HCT116 (cell line): Measurements from ENCODE around the gene FAM136A. TPM values are rescaled to one million over a fixed set of nuclear protein-coding genes. Genes with fewer than 3 reads are reported as not detected.

Experiments
- ATAC-seq: fragments of 200-7000 bp; cut with Tn5 transposase; 2 replicates; pipeline ENCODE4 v1.9.1; 2020; ENCODE audit warnings: mild to moderate bottlenecking, moderate library complexity
- BruUV-seq: library from RNA; stranded (reverse); fragments of 400-500 nt; replicated peaks from 2 replicates; lab custom pipeline; 2021; lab: Mats Ljungman, UMichigan
- CTCF ChIA-PET: fragments of 300-600 bp; sonication (Branson Sonifier 250); formaldehyde crosslinking; loops from one replicate; lab custom pipeline; 2021; ENCODE audit warnings: antibody characterized with exemption; lab: Charles Lee
- POLR2A ChIA-PET: fragments of 300-600, 350-600 bp; sonication (Branson Sonifier 250); formaldehyde crosslinking; loops from one replicate; lab custom pipeline; 2021; ENCODE audit warnings: antibody characterized with exemption; lab: Charles Lee
- RAD21 ChIA-PET, 2 experiments: fragments of 300-600 bp; sonication (Branson Sonifier 250); formaldehyde crosslinking; loops; one replicate each; lab custom pipeline; 2023; ENCODE audit warnings: low total read pairs in 2 of 2; ENCODE audit not compliant: uncharacterized antibody in 2 of 2, unreplicated experiment in 2 of 2, low non-redundant PET in 1 of 2; lab: Charles Lee
- DNase-seq: peaks from one replicate; pipeline ENCODE4 v3.0.0-alpha.2; 2010; ENCODE audit warnings: low read depth, low spot score
- H2AFZ ChIP-seq: fragments of 200-600 bp; shearing (Covaris generic), sonication (generic); 2 replicates; pipeline ENCODE4 v1.6.1; 2017; ENCODE audit warnings: low read depth, mixed run types, mixed read lengths, antibody characterized with exemption, low read length; ENCODE audit not compliant: poor library complexity, severe bottlenecking
- H3K27ac ChIP-seq: 2 replicates; pipeline ENCODE4 v1.5.1; 2012; ENCODE audit warnings: low read depth, low read length
- H3K27me3 ChIP-seq: fragments of 200-600 bp; sonication (generic); 2 replicates; pipeline ENCODE4 v1.6.1; 2016; ENCODE audit warnings: mixed run types, low read length, mixed read lengths; ENCODE audit not compliant: insufficient read depth
- H3K36me3 ChIP-seq, 2 experiments: fragments of 200-500 bp in 1 of 2; fragments of 200-600 bp in 1 of 2; sonication (Bioruptor generic) in 1 of 2; sonication (generic) in 1 of 2; 2 replicates each; pipeline versions ENCODE4 v1.5.1 to v1.6.1; 2014 to 2016; ENCODE audit warnings: low read length in 2 of 2, inconsistent platforms in 1 of 2, mixed read lengths in 1 of 2, mixed run types in 1 of 2; ENCODE audit not compliant: insufficient read depth in 2 of 2, control insufficient read depth in 1 of 2
- H3K4me1 ChIP-seq, 2 experiments: fragments of 200-600 bp in 1 of 2; sonication (generic) in 1 of 2; 2 replicates each; pipeline versions ENCODE4 v1.5.1 to v1.6.1; 2012 to 2017; ENCODE audit warnings: low read length in 2 of 2, inconsistent platforms in 1 of 2, mild to moderate bottlenecking in 1 of 2, mixed read lengths in 1 of 2, mixed run types in 1 of 2, moderate library complexity in 1 of 2; ENCODE audit not compliant: insufficient read depth in 2 of 2, control insufficient read depth in 1 of 2
- H3K4me2 ChIP-seq: fragments of 200-600 bp; sonication (generic); 2 replicates; pipeline ENCODE4 v1.6.1; 2017; ENCODE audit warnings: mixed run types, low read length, mixed read lengths
- H3K4me3 ChIP-seq, 2 experiments: fragments of 200-600 bp in 1 of 2; sonication (generic) in 1 of 2; replicated peaks in 1 of 2; 2 replicates each; pipeline ENCODE4 v1.5.1; 2011 to 2016; ENCODE audit warnings: low read length in 2 of 2, control low read depth in 1 of 2, low read depth in 1 of 2, mild to moderate bottlenecking in 1 of 2, mixed read lengths in 1 of 2, mixed run types in 1 of 2
- H3K79me2 ChIP-seq: fragments of 200-600 bp; sonication (generic); 2 replicates; pipeline ENCODE4 v1.6.1; 2017; ENCODE audit warnings: mild to moderate bottlenecking, mixed run types, low read length, moderate library complexity, mixed read lengths; ENCODE audit not compliant: insufficient read depth
- H3K9ac ChIP-seq: fragments of 200-600 bp; sonication (generic); 2 replicates; pipeline ENCODE4 v1.6.1; 2016; ENCODE audit warnings: low read length, mixed read lengths
- H3K9me2 ChIP-seq: fragments of 200-600 bp; sonication (generic), shearing (Covaris generic); 2 replicates; pipeline ENCODE4 v1.6.1; 2017; ENCODE audit warnings: mixed run types, mild to moderate bottlenecking, moderate library complexity; ENCODE audit not compliant: insufficient read depth
- H3K9me3 ChIP-seq, 2 experiments: fragments of 200-500 bp in 1 of 2; fragments of 200-600 bp in 1 of 2; sonication (Bioruptor generic) in 1 of 2; sonication (generic) in 1 of 2; 2 replicates each; pipeline ENCODE4 v1.6.1; 2014 to 2017; ENCODE audit warnings: low read length in 2 of 2, mixed read lengths in 2 of 2, inconsistent platforms in 1 of 2, low read depth in 1 of 2, mild to moderate bottlenecking in 1 of 2, mixed run types in 1 of 2, moderate library complexity in 1 of 2; ENCODE audit not compliant: control insufficient read depth in 1 of 2, insufficient read depth in 1 of 2
- H4K20me1 ChIP-seq: fragments of 200-600 bp; sonication (generic), shearing (Covaris generic); 2 replicates; pipeline ENCODE4 v1.6.1; 2017; ENCODE audit warnings: mixed run types, mild to moderate bottlenecking, moderate library complexity; ENCODE audit not compliant: insufficient read depth
- CBX3 ChIP-seq: IDR thresholded peaks from 2 replicates; pipeline ENCODE4 v1.6.1; 2012; ENCODE audit warnings: low read depth
- CEBPB ChIP-seq: IDR thresholded peaks from 2 replicates; pipeline ENCODE4 v1.6.1; 2012; ENCODE audit warnings: low read depth
- EGR1 ChIP-seq: IDR thresholded peaks from 2 replicates; pipeline ENCODE4 v1.6.1; 2012; ENCODE audit warnings: low read depth
- ELF1 ChIP-seq: IDR thresholded peaks from 2 replicates; pipeline ENCODE4 v1.6.1; 2012; ENCODE audit warnings: low read depth, borderline replicate concordance
- EZH2 ChIP-seq: fragments of 200-600 bp; sonication (generic); IDR thresholded peaks from 2 replicates; pipeline ENCODE4 v1.6.1; 2017; ENCODE audit warnings: antibody characterized with exemption, mixed run types
- FOSL1 ChIP-seq: IDR thresholded peaks from 2 replicates; pipeline ENCODE4 v1.6.1; 2012; ENCODE audit warnings: low read depth
- JUND ChIP-seq: IDR thresholded peaks from 2 replicates; pipeline ENCODE4 v1.6.1; 2012
- POLR2A ChIP-seq: IDR thresholded peaks from 2 replicates; pipeline ENCODE4 v1.7.0; 2011; ENCODE audit warnings: borderline replicate concordance; ENCODE audit not compliant: insufficient read depth, insufficient read length; ENCODE audit errors: extremely low read depth
- SIN3A ChIP-seq: IDR thresholded peaks from 2 replicates; pipeline ENCODE4 v1.6.1; 2012; ENCODE audit warnings: low read depth
- SP1 ChIP-seq: IDR thresholded peaks from 2 replicates; pipeline ENCODE4 v1.6.1; 2012; ENCODE audit warnings: low read depth
- SRF ChIP-seq: IDR thresholded peaks from 2 replicates; pipeline ENCODE4 v1.6.1; 2012; ENCODE audit warnings: low read depth
- TCF7L2 ChIP-seq: IDR thresholded peaks from 2 replicates; pipeline ENCODE4 v1.7.0; 2011; ENCODE audit warnings: borderline replicate concordance, inconsistent platforms; ENCODE audit not compliant: insufficient read depth, insufficient read length; ENCODE audit errors: extremely low read depth
- ZNF274 ChIP-seq: fragments of 200-500 bp; sonication (Bioruptor generic); IDR thresholded peaks from 2 replicates; pipeline ENCODE4 v1.6.1; 2014; ENCODE audit warnings: mild to moderate bottlenecking, low read depth, low read length, inconsistent platforms
- intact Hi-C: fragments of 100-400 bp; cut with micrococcal nuclease; formaldehyde crosslinking; loops from 2 replicates; pipeline ENCODE4 v1.10.0; 2022
- total RNA-seq: library from RNA; stranded (reverse); gene quantifications from one replicate; pipeline ENCODE4 v1.2.1, GENCODE V29; 2021; ENCODE audit not compliant: unreplicated experiment
- TF ChIP-seq, protein P1 (sequence below): IDR thresholded peaks from 2 replicates; pipeline ENCODE4 v1.6.1; 2012; ENCODE audit warnings: low read depth
- TF ChIP-seq, protein P2 (sequence below), 3 experiments: fragments of 200-600 bp in 1 of 3; sonication (generic) in 1 of 3; IDR thresholded peaks in 2 of 3; conservative IDR thresholded peaks in 1 of 3; 2 replicates each; pipeline ENCODE4 v1.5.1; 2012 to 2017; ENCODE audit warnings: low read depth in 2 of 3, low read length in 2 of 3, antibody characterized with exemption in 1 of 3, borderline replicate concordance in 1 of 3, control low read depth in 1 of 3, mild to moderate bottlenecking in 1 of 3, mixed read lengths in 1 of 3, mixed run types in 1 of 3, moderate library complexity in 1 of 3; ENCODE audit not compliant: insufficient read depth in 1 of 3
- TF ChIP-seq, protein P3 (sequence below): IDR thresholded peaks from 2 replicates; pipeline ENCODE4 v1.6.1; 2012
- TF ChIP-seq, protein P4 (sequence below): IDR thresholded peaks from 2 replicates; pipeline ENCODE4 v1.6.1; 2012

FAM136A gene
- total RNA-seq, 1 experiment from 2014 or later: 83.0 TPM

DNA sequence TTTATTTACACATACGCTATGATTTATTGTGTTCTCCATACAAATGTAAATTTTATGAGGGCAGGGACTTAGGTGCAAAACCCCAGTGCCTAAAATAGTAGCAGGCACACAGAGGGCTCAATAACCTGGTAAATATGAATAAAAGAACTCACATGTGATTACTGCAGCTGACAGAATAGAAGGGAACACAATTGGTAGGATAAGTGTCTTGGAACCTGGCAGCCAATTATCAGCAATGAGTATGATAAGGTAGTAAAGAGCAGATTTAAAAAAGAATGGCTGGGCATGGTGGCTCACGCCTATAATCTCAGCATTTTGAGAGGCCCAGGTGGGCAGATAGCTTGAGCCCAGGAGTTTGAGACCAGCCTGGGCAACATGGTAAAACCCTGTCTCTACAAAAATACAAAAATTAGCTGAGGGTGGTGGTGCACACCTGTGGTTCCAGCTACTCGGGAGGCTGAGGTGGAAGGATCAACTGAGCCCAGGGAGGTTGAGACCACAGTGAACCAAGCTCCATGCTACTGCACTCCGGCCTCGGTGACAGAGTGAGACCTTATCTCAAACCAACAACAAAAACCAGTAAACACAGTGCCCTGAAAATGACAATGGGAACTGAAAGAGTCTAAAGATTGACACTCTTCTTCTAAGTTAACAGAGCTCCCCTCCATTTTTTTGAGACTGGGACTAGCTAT is 18.2 kb downstream of the FAM136A start:
- CTCF ChIA-PET: interaction anchor here (1.6 kb wide), 1 partner anchor 18 kb away, joined by 3 read pairs; the partner anchor contains the start of gene FAM136A
- TF ChIP-seq CEBPB: no peak
- TF ChIP-seq, protein P1, sequence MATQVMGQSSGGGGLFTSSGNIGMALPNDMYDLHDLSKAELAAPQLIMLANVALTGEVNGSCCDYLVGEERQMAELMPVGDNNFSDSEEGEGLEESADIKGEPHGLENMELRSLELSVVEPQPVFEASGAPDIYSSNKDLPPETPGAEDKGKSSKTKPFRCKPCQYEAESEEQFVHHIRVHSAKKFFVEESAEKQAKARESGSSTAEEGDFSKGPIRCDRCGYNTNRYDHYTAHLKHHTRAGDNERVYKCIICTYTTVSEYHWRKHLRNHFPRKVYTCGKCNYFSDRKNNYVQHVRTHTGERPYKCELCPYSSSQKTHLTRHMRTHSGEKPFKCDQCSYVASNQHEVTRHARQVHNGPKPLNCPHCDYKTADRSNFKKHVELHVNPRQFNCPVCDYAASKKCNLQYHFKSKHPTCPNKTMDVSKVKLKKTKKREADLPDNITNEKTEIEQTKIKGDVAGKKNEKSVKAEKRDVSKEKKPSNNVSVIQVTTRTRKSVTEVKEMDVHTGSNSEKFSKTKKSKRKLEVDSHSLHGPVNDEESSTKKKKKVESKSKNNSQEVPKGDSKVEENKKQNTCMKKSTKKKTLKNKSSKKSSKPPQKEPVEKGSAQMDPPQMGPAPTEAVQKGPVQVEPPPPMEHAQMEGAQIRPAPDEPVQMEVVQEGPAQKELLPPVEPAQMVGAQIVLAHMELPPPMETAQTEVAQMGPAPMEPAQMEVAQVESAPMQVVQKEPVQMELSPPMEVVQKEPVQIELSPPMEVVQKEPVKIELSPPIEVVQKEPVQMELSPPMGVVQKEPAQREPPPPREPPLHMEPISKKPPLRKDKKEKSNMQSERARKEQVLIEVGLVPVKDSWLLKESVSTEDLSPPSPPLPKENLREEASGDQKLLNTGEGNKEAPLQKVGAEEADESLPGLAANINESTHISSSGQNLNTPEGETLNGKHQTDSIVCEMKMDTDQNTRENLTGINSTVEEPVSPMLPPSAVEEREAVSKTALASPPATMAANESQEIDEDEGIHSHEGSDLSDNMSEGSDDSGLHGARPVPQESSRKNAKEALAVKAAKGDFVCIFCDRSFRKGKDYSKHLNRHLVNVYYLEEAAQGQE: no peak
- no peak for TF ChIP-seq POLR2A
- TF ChIP-seq, protein P2, sequence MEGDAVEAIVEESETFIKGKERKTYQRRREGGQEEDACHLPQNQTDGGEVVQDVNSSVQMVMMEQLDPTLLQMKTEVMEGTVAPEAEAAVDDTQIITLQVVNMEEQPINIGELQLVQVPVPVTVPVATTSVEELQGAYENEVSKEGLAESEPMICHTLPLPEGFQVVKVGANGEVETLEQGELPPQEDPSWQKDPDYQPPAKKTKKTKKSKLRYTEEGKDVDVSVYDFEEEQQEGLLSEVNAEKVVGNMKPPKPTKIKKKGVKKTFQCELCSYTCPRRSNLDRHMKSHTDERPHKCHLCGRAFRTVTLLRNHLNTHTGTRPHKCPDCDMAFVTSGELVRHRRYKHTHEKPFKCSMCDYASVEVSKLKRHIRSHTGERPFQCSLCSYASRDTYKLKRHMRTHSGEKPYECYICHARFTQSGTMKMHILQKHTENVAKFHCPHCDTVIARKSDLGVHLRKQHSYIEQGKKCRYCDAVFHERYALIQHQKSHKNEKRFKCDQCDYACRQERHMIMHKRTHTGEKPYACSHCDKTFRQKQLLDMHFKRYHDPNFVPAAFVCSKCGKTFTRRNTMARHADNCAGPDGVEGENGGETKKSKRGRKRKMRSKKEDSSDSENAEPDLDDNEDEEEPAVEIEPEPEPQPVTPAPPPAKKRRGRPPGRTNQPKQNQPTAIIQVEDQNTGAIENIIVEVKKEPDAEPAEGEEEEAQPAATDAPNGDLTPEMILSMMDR (IDR thresholded peaks at IDR 0.05 in 2 of 3, conservative IDR thresholded peaks at IDR 0.05 in 1 of 3; ENCODE audit: borderline replicate concordance in 1 of 3, insufficient read depth in 1 of 3, low read depth in 2 of 3, low read length in 2 of 3): no peak
- TF ChIP-seq EZH2: no peak
- TF ChIP-seq ZNF274: no peak
- TF ChIP-seq, protein P3, sequence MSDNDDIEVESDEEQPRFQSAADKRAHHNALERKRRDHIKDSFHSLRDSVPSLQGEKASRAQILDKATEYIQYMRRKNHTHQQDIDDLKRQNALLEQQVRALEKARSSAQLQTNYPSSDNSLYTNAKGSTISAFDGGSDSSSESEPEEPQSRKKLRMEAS: no peak
- TF ChIP-seq SRF: no peak
- TF ChIP-seq CBX3: no peak
- no peak for TF ChIP-seq EGR1
- TF ChIP-seq SIN3A: no peak
- no peak for TF ChIP-seq ELF1
- no peak for TF ChIP-seq SP1
- TF ChIP-seq, protein P4, sequence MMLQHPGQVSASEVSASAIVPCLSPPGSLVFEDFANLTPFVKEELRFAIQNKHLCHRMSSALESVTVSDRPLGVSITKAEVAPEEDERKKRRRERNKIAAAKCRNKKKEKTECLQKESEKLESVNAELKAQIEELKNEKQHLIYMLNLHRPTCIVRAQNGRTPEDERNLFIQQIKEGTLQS: no peak
- no peak for TF ChIP-seq FOSL1
- no peak for TF ChIP-seq TCF7L2
- no peak for TF ChIP-seq JUND
- Histone ChIP-seq H3K4me2 (no peak overlapping the region), H3K9me2 (no peaks in the 10 kb centered on the region), H3K79me2 (peaks cover 80% of the 10 kb centered on the region), H3K9ac (no peak overlapping the region), H3K36me3 (peaks cover 59 to 60% of the 10 kb centered on the region in 2 experiments), H3K27me3 (no peaks in the 10 kb centered on the region), H4K20me1 (peaks cover 9% of the 10 kb centered on the region; the same call in 1 of the 2 replicates), H3K4me1 (peaks cover 0 to 3% of the 10 kb centered on the region in 2 experiments; a peak in 1 of 4 replicates), H3K4me3 (no peak overlapping the region), H3K27ac (no peak overlapping the region), H2AFZ (no peak overlapping the region), H3K9me3 (no peaks in the 10 kb centered on the region)
- POLR2A ChIA-PET: interaction anchor here (1.2 kb wide), 1 partner anchor 10 kb away, joined by 5 read pairs; the partner anchor contains the start of gene SNRPG
- no peak for DNase-seq
- ATAC-seq: no peak
- no TSS peak for BruUV-seq
- RAD21 ChIA-PET: no interaction called here
- intact Hi-C loops: no loop called here
